OCI-LY7 (cell line): ENCODE data around the gene CTBP2. TPM values are rescaled to one million over a fixed set of nuclear protein-coding genes. Genes with fewer than 3 reads are reported as not detected.

Source experiments
- microRNA-seq: library from miRNA; unstranded; fragments of <30 nt; microRNA quantifications from one replicate; pipeline ENCODE4 v1.2.0, GENCODE V29; 2022; ENCODE audit warnings: borderline replicate concordance
- small RNA-seq: library from RNA; depleted of rRNA; stranded (forward); fragments of <200 nt; gene quantifications from one replicate; pipeline ENCODE3, GENCODE V24; 2014
- total RNA-seq, 2 experiments: library from RNA; depleted of rRNA in 1 of 2; stranded (reverse); fragments of >200 nt in 1 of 2; shearing (Covaris generic) in 1 of 2; gene quantifications; 2 replicates each; pipeline ENCODE4 v1.2.3, GENCODE V29; 2014 to 2022

Gene CTBP2
- total RNA-seq, 2 experiments from 2014 or later, result not detected

Small RNA genes lying within 50 kb of the gene (microRNA-seq; reads per million reads assigned to microRNA genes)
- gene MIR4296, result not detected

Small RNA genes lying within 50 kb of the gene (small RNA-seq; reads per million reads assigned to genes)
- gene MIR4296, result not detected
- not detected for gene MRPS21P6

Other genes with a start within 250 kb of the CTBP2 start
- 14.5 and 16.7 TPM in 2 replicates for gene ZRANB1, start 218.4 kb downstream of the CTBP2 start, total RNA-seq (2014; rRNA removed; shearing (Covaris generic))
- gene ZRANB1, start 218.4 kb downstream of the CTBP2 start, total RNA-seq (2022), result 17.0 and 18.3 TPM in 2 replicates